NOMO-1 (cell line): Measurements from ENCODE around the gene S100PBP.

Source experiments
- DNase-seq, 2 experiments: peaks; one replicate each; lab custom pipeline; 2025; ENCODE audit not compliant: unreplicated experiment in 2 of 2; lab: John Stamatoyannopoulos, UW

S100PBP gene

GRCh38 chr1:32817159-32817814 is at the start of gene S100PBP, which contains the start of gene YARS1:
Gene S100PBP, plus strand, starts transcription at chr1:32817653. Its CDS starts 8,447 bp downstream, at chr1:32826100.
Gene YARS1, minus strand, starts transcription at chr1:32817358. Its CDS starts 114 bp downstream, at chr1:32817244.
- peak; percentile 97 to 98 for DNase-seq

DNA sequence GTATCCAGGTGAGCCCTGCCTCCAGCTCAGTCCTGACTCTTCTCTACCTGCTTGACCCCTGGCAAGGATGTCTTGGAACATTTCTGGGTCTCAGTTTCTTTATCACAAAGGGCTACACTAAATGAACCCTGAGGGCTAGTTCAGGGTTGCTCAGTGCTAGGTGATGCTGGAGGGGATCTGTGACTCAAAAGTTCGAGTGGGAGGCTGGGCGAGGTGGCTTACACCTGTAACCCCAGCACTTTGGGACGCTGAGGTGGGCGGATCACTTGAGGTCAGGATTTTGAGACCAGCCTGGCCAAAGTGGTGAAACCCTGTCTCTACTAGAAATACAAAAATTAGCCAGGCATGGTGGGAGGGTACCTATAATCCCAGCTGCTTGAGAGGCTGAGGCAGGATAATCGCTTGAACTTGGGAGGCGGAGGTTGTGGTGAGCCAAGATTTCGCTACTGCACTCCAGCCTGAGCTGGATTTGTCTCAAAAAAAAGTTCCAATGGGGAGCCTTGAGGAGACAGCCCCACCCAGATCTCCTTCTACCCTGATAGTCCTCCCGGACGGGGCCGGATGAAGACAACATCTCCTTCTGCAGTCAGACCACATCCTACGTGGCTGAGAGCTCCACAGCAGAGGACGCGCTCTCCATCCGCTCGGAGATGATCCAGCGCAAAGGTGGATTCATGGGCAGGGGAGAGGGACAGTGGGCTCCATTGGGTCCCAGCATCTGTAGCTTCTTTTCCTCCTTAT is 49.2 kb upstream of the S100PBP start:
- no peak for DNase-seq

DNA sequence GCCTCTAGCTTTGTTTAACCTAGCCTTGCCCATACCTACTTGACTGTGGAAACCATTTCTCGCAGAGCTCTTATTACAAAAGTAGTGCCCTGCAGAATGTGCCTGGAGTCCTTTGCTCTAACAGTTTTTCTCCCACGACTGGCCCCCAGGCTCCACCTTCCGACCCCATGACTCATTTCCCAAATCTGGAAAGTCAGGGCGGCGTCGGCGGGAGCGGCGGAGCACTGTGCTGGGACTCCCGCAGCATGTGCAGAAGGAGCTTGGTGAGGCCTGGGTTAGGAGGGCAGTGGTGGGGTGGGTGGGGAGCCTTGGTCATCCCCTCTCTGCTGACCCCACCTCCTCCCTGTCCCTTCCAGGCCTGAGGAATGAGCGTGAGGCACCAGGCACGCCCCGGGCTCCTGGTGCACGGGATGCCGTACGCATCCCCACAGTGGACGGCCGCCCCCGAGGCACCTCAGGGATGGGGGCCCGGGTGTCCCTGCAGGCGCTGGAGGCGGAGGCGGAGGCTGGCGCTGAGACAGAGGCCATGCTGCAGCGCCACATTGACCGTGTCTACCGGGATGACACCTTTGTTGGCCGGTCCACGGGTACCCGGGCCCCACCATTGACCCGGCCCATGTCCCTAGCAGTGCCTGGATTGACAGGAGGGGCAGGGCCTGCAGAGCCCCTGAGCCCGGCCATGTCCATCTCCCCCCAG is 47.8 kb upstream of the S100PBP start:
- no peak for DNase-seq

GRCh38 chr1:32770221-32770731 is 47.2 kb upstream of the S100PBP start:
- DNase-seq = no peak

- DNase-seq = no peak
Measured at GRCh38 chr1:32770741-32771548, 46.5 kb upstream of the S100PBP start.

- DNase-seq = no peak
Measured at GRCh38 chr1:32771561-32772280, 45.7 kb upstream of the S100PBP start.

DNA sequence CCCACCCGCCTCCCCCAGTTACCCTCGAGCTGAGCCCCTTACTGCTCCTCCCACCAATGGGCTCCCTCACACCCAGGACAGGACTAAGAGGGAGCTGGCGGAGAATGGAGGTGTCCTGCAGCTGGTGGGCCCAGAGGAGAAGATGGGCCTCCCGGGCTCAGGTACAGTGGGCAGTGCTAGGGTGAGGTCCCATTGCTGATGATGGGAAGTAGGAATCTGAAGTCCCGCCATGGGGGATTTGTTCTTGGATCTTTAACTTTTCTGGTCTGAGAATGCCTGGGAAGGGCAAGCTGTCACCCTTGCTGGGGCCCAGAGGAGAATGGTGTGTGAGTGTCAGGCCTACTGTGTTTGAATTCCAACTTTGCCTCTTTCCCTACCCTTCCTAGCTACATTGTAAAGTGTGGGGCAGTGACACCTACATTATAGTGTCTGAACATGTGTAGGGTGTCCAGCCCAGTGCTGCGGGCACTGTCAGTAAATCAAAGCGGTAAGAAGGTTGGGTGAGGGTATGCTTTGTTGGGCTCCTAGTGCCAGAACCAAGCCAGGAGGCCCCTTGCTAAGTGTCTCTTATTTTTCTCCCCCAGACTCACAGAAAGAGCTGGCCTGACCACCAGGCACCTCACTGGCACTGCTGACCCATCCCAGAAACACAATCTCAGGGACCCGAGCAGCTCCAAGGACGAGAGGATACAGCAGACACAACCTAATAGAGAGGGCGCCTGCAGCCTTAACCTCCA is 45.0 kb upstream of the S100PBP start:
- no peak for DNase-seq

DNA sequence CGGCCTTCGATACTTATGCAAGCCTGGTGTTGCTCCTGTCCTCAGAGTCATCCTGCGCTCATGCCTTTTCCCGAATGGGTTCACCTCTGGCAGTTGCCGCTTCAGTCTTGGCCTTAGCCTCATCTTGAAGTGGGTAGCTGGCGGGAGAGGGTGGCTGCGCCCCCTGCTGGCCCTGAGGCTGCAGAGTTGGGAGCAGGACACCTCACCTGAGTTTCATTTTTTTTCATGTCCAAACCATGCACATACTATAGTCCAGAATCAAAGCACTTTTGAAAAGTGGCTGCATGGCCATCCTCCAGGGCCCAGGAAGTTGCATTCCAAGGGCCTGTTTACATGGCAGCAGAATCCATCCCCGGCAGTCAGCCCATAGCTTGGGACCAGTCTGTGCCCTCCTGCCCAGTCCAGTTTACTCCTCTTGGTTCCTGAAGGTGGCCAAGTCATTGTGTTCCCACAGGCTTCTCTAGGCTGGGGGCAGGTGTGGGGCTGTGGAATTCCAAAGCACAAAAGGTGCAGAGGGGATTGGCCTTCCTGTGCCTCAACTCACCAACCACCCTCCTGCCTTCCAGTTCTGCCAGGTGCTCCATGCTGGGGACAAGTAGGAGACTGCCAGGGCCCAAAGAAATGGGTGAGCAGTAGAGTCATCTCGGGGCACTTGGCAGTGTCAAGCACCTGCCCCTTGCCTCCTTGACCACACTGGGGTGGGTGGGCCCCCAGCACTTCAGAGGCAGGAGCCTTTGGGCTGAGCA is 44.3 kb upstream of the S100PBP start:
- DNase-seq = peak; percentile 26 to 35

- no peak for DNase-seq
Measured at GRCh38 chr1:32773764-32774463, 43.5 kb upstream of the S100PBP start.

GRCh38 chr1:32774464-32774808 is 43.0 kb upstream of the S100PBP start:
- no peak for DNase-seq

- no peak for DNase-seq
Measured at GRCh38 chr1:32774950-32775634, 42.4 kb upstream of the S100PBP start.

GRCh38 chr1:32775640-32776337 is 41.7 kb upstream of the S100PBP start:
- DNase-seq = no peak

DNA sequence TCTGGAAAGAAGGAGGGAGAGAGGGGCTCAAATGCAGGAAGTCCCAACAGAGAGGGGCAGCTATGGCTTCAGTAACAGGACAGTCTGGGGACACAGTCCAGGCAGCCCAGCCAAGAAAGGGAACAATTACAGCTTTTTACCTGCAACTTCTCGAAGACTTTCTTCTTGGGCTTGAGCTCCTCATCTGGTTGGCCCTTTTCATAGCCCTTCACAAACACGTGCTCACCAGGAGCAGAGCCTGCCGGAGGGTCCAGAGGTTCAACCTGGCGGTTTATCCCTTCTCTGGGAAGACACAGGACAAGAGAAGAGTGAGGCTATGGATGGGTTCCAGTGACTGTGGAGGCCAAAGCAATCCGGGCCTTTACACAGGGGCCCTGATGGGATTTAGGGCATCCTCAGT is 38.2 kb upstream of the S100PBP start:
- no peak for DNase-seq

- DNase-seq = no peak
Measured at GRCh38 chr1:32780005-32780404, 37.4 kb upstream of the S100PBP start.

DNA sequence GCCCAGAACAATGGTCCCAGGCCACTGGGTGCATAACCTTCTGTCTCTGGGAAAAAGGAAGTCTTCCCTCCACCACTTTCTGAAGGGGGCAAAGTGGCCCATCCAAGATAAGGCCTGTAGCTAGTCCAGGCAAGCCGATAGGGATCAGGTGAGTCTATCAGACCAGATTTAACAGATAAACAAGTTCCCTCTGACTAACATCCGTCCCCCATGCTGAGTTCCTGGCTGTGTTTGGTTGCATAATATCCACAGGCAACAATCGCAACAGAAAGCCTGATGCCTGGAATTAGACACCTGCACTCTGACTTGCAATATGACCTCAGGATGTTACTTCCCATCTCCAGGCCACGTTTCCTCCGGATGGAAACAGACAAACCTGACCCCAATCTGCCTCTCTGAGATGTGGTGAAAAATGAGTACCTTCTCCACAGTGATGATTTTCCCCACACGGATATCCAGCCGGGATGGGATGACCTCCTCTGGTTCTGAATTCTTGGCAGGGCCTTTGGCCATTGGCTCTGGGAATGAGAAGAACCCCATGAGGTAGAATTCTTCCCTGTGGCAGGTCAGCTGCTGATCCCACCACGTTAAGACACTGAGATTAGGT is 36.7 kb upstream of the S100PBP start:
- no peak for DNase-seq

DNA sequence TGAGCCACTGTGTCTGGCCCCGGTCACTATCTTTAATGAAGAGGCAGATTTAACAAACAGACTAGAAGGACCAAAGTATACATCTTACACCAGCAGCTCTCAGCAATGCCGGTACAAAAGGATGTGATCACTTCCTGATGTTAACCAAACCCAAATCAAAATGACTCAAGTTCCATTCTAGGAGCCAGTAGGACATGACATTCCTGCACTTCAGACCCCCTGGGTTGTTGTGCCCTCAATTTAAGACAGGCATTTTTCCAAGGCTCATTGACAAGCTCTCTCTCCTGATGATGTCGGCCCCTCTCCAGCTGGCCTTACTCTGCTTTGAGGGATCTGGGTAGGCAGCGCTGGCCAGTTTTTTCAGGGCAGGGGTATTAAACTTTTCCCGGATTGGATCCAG is 35.4 kb upstream of the S100PBP start:
- DNase-seq = no peak

- DNase-seq = no peak
Measured at GRCh38 chr1:32783851-32784250, 33.6 kb upstream of the S100PBP start.
